T-helper 17 cell (primary cell): ENCODE data around the gene RPS14. TPM values are rescaled to one million over a fixed set of nuclear protein-coding genes. Genes with fewer than 3 reads are reported as not detected.
A peak's percentile ranks its signal among the peaks of the same experiment; 100 is the strongest.

Experiments
- ATAC-seq: fragments of 150-1000 bp; cut with Tn5 transposase; 2 replicates; pipeline ENCODE4 v1.10.0; 2021; ENCODE audit warnings: mild to moderate bottlenecking, moderate library complexity
- DNase-seq, 3 donors: peaks; one replicate each; pipeline versions ENCODE4 v3.0.0 to v3.0.0-alpha.2; 2020 to 2021
- H3K9me3 ChIP-seq: one replicate; pipeline ENCODE4 v1.7.0; 2013; ENCODE audit warnings: low read length, mild to moderate bottlenecking; ENCODE audit not compliant: control insufficient read depth, poor library complexity, severe bottlenecking
- H3K27ac Mint-ChIP-seq: one replicate; pipeline ENCODE4 v1.8.0; 2022; ENCODE audit warnings: mild to moderate bottlenecking, moderate library complexity, mixed read lengths
- H3K27me3 Mint-ChIP-seq: one replicate; pipeline ENCODE4 v1.8.0; 2022; ENCODE audit warnings: mixed read lengths
- H3K36me3 Mint-ChIP-seq: one replicate; pipeline ENCODE4 v1.8.0; 2022; ENCODE audit warnings: low read depth, mixed read lengths
- H3K4me1 Mint-ChIP-seq: one replicate; pipeline ENCODE4 v1.8.0; 2022; ENCODE audit warnings: mild to moderate bottlenecking, mixed read lengths
- H3K4me3 Mint-ChIP-seq: one replicate; pipeline ENCODE4 v1.8.0; 2022; ENCODE audit warnings: mild to moderate bottlenecking, moderate library complexity, mixed read lengths
- total RNA-seq, 4 donors: library from RNA in 2 of 4; stranded (reverse) in 2 of 4; gene quantifications; one replicate each; pipeline ENCODE4 v1.2.3 and lab custom pipeline; 2022 to 2026

Gene RPS14
- total RNA-seq, 2 donors from 2014 or later = 3,455 to 4,953 TPM

DNA sequence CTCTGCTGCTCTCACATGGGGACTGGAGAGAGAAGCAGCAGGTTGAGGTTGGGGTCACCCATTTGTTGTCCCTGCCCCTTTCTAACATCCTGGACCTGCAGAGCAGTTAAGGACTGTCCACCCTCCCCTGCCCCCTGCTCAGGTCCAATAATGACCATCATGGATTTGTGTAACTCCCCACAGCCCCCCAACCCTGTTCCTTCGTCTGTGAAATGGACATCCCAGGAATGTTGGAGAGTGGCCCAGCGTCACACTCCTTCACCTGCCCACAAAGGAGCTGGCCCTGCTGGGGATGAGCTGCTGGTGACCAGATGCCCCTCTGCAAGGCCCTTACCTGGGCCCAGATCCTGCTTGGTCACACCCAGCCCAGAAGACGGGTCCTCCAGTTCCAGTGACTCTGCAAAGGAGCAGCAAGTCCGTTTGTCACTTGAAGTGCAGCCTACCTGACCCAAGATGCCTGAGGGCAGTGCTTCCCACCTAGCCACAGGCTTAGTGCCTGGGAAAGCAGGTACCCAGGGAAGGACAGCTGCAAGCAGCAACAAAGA lies 47.2 kb downstream of the RPS14 start:
- Mint-ChIP-seq H3K4me3 (no peak overlapping the region), H3K4me1 (peaks cover 20% of the 10 kb centered on the region), H3K27ac (peak overlapping the region; percentile 90), H3K36me3 (peaks cover 19% of the 10 kb centered on the region), H3K27me3 (no peaks in the 10 kb centered on the region)
- no peaks in the 10 kb centered on the region for H3K9me3 ChIP-seq
- no peak for DNase-seq
- ATAC-seq = no peak

DNA sequence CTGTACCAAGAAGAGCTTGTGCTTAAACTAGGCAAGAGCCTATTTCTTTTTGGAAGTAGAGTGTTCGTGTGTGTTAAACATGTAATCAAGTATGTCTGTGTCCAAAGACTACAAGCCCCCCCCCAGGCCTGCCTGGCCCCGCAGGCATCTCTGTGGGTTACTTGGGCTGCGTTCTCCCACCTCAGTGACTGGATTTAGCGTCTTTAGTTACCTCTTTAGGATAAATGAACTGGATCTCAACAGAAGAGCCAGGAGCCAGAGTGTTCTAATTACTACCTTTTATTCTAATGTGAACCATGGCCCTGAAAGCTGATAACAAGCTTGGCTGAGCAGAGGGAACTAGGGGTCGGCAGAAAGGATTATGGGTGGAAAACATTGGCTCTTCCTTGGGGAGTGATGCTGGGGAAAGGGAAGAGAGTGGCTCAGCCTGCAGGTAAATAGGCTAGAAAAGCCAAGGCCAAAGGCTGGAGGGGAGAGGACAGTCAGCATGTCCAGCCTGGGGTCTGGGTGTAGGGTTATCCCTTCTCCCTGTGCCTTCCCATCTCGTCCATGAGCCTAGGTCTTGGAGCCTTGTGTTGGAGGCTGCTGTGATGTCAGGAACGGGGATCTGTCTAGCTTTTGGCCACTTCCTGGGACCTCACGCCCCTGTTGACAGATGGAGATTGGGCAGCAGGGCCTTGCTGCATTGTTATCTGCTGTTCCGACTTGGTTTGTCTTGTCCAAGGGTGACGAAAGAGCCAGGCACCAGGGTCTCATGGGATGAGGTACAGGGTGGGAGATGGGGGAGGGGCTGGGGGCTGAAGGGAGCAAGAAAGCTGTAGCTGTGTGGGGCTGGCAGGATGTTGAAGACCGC lies 47.9 kb downstream of the RPS14 start:
- Mint-ChIP-seq H3K36me3 (peaks cover 20% of the 10 kb centered on the region), H3K4me3 (peak overlapping the region; percentile 55), H3K27ac (peak overlapping the region; percentile 92), H3K27me3 (no peaks in the 10 kb centered on the region), H3K4me1 (peaks cover 18% of the 10 kb centered on the region)
- ATAC-seq (no peak), DNase-seq (no peak)
- no peaks in the 10 kb centered on the region for H3K9me3 ChIP-seq

- Mint-ChIP-seq H3K27me3 (no peaks in the 10 kb centered on the region), H3K4me3 (no peak overlapping the region), H3K36me3 (peaks cover 24% of the 10 kb centered on the region), H3K4me1 (peaks cover 20% of the 10 kb centered on the region), H3K27ac (peak overlapping the region; percentile 92)
- H3K9me3 ChIP-seq = no peaks in the 10 kb centered on the region
- peak; percentile 3 for ATAC-seq
- DNase-seq = no peak
These were observed 48.5 kb downstream of the RPS14 start for GRCh38 chr5:150401076-150401375.

- ATAC-seq (no peak), DNase-seq (no peak)
- peak overlapping the region; percentile 33 for H3K4me3 Mint-ChIP-seq
- peaks cover 23% of the 10 kb centered on the region for H3K36me3 Mint-ChIP-seq
- no peaks in the 10 kb centered on the region for H3K9me3 ChIP-seq
- no peaks in the 10 kb centered on the region for H3K27me3 Mint-ChIP-seq
- H3K27ac Mint-ChIP-seq = peak overlapping the region; percentile 92
- H3K4me1 Mint-ChIP-seq = peaks cover 19% of the 10 kb centered on the region
These were observed 49.0 kb downstream of the RPS14 start for GRCh38 chr5:150400316-150401075.

DNA sequence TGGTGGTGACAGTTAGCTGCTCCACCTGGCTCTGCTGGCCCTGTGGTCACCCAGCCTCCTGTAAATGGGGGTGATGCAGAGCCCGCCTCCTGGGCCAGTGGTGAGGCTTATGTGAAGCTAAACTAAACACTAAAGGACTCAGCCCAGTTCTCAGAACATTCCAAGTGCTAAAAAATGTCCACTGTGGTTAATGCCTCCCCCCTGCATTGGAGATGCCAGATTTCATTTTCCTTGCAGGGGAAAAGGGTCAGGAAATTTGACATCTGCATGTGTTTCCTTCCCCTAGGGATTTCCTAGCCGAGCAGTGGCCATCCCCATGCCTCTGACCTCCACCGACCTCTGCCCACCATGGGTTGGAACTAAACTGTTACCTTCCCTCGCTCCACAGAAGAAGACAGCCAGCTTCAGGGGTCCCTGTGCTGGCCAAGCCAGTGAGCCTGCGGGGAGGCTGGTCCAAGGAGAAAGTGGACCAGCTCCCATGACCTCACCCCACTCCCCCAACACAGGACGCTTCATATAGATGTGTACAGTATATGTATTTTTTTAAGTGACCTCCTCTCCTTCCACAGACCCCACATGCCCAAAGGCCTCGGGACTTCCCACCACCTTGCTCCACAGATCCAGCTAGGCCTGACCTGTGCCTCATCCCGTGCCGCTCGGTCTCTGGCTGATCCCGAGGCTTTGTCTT lies 49.9 kb downstream of the RPS14 start:
- Mint-ChIP-seq H3K4me1 (peaks cover 19% of the 10 kb centered on the region), H3K27ac (peak overlapping the region; percentile 92)
- peak; percentile 16 for ATAC-seq

DNA sequence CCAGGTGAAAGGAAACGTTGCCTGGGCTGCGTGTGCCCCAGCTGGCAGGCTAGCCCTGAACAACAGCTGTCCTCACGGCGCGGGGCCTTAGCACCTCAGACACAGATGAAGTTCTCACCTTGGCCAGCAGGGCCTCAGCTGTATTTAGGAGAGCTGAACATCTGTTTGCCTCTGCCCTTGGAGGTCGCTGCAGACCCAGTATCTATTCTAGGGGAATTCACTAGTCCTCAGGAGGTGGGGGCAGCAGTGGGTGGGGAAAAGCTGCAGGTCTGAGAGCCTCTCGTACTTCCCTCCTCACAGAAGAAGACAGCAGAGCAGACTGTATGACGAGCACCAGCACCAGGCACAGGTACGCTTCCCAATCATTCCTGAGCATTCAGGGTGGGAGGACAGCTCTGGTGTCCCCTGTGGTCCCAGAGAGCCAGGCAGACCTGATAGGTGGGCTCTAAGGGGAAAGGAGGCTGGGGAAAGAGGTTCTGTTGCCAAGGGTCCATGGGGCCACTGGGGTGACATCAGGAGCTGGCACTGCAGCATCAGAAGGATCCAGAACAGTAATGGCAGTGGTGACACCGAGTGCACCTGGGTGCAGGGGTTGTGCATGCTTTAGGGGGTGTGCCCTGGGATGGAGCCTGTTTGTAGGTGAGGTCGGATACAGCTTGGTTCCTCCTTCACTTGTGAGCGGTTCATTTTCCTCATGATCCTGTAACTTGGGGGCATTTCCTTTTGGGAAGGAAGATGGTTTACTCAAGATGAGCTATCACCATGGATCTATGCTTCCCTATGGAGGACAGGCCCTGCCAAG lies 50.6 kb downstream of the RPS14 start:
- H3K9me3 ChIP-seq = no peaks in the 10 kb centered on the region
- Mint-ChIP-seq H3K27me3 (no peaks in the 10 kb centered on the region), H3K4me1 (peaks cover 19% of the 10 kb centered on the region), H3K4me3 (no peak overlapping the region), H3K36me3 (peaks cover 25% of the 10 kb centered on the region), H3K27ac (peak overlapping the region; percentile 92)
- DNase-seq = no peak
- ATAC-seq = peak; percentile 35

More for the DNA sequence above, 49.9 kb downstream of the RPS14 start:
- DNase-seq = no peak
- no peaks in the 10 kb centered on the region for H3K9me3 ChIP-seq
- Mint-ChIP-seq H3K4me3 (peak overlapping the region; percentile 49), H3K36me3 (peaks cover 25% of the 10 kb centered on the region), H3K27me3 (no peaks in the 10 kb centered on the region)

- Mint-ChIP-seq H3K4me3 (peak overlapping the region; percentile 53), H3K4me1 (peaks cover 19% of the 10 kb centered on the region), H3K27me3 (no peaks in the 10 kb centered on the region), H3K36me3 (peaks cover 25% of the 10 kb centered on the region), H3K27ac (peak overlapping the region; percentile 92)
- ATAC-seq = no peak
- no peaks in the 10 kb centered on the region for H3K9me3 ChIP-seq
- DNase-seq = no peak
These were observed 51.5 kb downstream of the RPS14 start for GRCh38 chr5:150397782-150398721.

DNA sequence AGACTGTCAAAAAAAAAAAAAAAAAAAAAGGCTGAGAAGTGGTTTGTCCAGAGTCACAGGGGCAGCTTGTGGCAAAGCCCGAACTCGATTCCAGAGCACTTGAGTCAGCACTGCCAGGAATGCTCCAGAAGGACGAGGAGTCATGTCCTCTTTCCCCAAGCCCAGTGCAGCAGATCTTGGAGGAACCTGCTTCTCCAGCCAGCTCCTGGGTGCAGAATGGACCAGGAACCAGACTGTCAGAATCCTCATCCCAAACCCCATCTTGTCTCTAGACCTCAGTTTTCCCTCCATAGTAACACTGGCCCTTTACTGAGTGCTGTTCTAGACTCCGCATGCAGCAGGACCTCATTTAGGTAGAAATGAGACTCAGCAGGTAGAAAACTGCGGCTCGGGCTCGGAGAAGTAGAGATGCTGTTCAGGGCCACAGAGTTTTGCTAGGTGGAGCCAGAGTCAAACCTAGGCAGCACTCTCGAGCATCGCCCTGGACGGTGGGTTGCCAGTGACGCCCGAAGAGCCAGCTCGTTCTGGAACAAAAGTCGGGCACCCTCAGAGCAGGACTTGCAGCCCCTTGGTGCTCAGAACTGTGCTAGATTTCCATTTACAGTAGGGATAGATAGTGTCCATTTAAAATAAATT lies 52.3 kb downstream of the RPS14 start:
- ATAC-seq = no peak
- Mint-ChIP-seq H3K36me3 (peaks cover 22% of the 10 kb centered on the region), H3K4me3 (no peak overlapping the region), H3K27ac (peak overlapping the region; percentile 92), H3K27me3 (no peaks in the 10 kb centered on the region), H3K4me1 (peaks cover 17% of the 10 kb centered on the region)
- DNase-seq = no peak
- no peaks in the 10 kb centered on the region for H3K9me3 ChIP-seq

- Mint-ChIP-seq H3K4me1 (peaks cover 15% of the 10 kb centered on the region), H3K27ac (peak overlapping the region; percentile 91), H3K4me3 (no peak overlapping the region), H3K27me3 (no peaks in the 10 kb centered on the region), H3K36me3 (peaks cover 19% of the 10 kb centered on the region)
- no peak for DNase-seq
- no peaks in the 10 kb centered on the region for H3K9me3 ChIP-seq
- no peak for ATAC-seq
These were observed 53.3 kb downstream of the RPS14 start for GRCh38 chr5:150396267-150396666.

GRCh38 chr5:150395688-150395975 lies 53.9 kb downstream of the RPS14 start:
- peaks cover 17% of the 10 kb centered on the region for H3K4me1 Mint-ChIP-seq
- ATAC-seq (no peak), DNase-seq (no peak)
- peak overlapping the region; percentile 91 for H3K27ac Mint-ChIP-seq
- H3K27me3 Mint-ChIP-seq = no peaks in the 10 kb centered on the region
- peaks cover 18% of the 10 kb centered on the region for H3K36me3 Mint-ChIP-seq
- no peak overlapping the region for H3K4me3 Mint-ChIP-seq
- H3K9me3 ChIP-seq = no peaks in the 10 kb centered on the region

DNA sequence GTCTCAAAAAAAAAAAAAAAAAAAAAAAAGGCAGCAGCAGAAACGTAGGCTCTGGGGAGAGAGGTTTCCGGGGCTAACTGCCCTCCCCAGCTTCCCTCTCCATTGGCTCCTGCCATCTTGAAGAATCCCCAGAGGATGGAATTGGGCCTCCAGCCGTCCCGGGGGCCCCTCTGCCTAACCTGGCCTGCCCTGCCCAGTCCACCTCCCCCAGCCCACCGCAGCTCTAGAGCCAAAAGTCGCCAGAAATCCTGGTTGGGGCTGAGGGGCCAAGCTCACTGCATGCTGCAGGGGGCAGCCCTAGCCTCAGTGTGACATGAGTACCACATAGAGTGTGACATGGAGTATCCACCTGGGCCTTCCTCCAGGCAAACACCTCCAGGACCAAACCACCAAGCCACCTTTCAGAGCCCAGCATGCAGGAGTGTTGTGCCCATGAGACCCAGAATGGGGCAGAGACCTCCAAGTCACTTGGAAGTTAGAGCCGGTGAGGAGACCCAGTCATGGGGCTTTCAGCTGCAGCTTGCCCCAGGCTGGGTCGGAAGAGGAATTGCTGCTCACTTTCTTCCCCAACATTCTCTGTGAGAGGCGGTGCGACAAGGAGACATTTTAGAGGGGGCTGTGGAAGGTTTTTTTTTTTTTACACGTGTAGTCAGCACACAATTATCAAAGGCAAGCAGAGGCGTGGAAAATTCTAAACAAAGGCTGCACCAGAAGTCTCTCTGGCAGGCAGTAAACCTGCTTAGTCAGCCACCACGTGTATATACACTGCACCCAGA lies 54.4 kb downstream of the RPS14 start:
- H3K4me3 Mint-ChIP-seq = peak overlapping the region; percentile 33
- H3K27ac Mint-ChIP-seq = peak overlapping the region; percentile 91
- no peak for DNase-seq
- no peaks in the 10 kb centered on the region for H3K27me3 Mint-ChIP-seq
- no peaks in the 10 kb centered on the region for H3K9me3 ChIP-seq
- no peak for ATAC-seq
- H3K4me1 Mint-ChIP-seq = peaks cover 12% of the 10 kb centered on the region
- peaks cover 14% of the 10 kb centered on the region for H3K36me3 Mint-ChIP-seq
